GM21619 (cell line): ENCODE measurements around the gene ARHGEF12.
A peak's percentile ranks its signal among the peaks of the same experiment; 100 is the strongest.

Experiments used
- ATAC-seq: cut with Tn5 transposase; IDR thresholded peaks from one replicate; pipeline ENCODE4 v1.9.1; 2021; ENCODE audit not compliant: unreplicated experiment

Gene ARHGEF12

DNA sequence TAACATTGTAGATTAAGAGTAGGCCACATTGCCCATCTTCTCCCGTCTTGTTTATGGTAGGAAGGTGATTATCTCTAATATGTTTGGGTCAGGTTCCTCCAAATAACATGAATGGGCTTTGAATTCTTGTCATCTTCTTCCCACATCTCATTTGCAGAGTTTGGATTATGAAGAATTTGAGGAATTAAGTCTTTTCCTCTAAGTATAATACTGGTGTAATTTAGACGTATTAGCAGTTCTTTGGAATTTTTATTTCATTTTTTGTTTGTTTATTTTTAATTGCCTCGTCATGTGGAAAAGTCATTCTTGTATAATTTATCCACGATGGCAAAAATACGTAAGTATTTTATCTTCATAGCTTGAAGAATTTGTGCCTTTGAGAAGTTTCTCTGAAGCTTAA, 73.4 kb downstream of the ARHGEF12 start:
- no peak for ATAC-seq

DNA sequence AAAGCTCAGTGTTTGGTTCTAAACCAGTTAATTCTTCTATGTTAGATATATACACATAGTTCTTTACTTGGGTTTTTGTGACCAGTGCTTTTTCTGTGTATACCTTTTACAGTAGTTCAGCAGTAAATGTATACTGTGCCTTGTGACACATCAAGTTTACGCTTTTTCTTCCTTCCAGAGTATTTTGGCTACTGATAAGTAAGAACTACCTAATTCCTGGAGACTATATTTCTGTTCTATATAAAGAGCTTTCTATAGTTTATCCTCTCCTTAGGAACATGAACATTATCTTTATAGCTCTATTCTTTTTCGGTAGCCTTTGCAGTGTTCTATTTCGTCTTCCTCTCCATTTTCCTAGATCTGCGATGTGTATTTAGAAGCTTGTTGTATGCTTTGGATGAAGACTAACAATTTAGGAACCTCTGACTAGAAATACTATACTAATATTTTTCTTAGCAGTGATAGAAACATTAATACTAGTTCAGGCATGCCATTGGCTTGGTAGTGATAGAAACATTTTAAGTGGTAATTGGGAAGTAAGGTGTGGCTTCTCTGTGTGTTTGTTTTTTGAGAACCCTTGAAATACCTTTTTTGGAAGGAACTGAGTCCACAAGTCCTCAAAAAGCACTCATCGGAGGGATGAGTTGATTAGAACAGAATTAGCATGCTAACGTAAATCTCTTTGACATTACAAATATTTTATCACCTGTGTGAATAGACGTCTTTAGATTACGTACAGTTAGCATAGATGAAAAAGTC, 74.6 kb downstream of the ARHGEF12 start:
- ATAC-seq = no peak

DNA sequence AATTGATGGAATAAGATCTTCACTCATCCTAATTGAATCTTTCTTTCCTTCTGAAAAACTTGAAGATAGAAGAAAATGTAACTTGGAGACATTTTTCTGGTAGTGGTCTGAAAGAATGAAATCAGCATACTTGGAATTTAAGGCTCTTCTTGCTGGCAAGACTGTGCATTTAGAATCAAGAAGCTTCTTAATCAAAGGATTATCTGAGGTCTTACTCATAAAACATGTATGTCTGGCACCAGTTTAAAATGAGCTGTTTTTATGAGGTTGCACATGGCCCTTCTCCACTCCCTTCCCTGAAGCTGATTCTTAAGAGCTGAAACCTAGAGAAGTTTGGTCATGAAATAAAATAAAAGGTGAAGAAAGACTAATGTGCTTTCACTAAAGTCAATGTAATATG, 77.3 kb downstream of the ARHGEF12 start:
- ATAC-seq = no peak

DNA sequence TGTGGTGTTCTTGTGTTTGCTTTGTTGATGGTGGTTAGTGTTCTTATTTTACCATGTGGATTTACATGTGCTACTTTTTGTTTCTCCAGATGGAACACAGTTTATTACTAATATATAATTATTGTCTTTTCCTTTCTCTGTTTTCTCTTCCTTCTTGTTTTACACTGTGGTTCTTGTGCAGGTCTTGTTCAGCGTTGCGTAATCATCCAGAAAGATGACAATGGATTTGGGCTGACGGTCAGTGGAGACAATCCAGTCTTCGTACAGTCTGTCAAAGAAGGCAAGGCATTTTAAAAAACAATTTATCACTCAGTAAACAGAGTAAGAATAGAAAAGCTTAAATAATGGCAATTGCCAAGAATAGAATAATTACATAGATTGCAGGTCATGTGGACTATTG, 84.4 kb downstream of the ARHGEF12 start:
- no peak for ATAC-seq

DNA sequence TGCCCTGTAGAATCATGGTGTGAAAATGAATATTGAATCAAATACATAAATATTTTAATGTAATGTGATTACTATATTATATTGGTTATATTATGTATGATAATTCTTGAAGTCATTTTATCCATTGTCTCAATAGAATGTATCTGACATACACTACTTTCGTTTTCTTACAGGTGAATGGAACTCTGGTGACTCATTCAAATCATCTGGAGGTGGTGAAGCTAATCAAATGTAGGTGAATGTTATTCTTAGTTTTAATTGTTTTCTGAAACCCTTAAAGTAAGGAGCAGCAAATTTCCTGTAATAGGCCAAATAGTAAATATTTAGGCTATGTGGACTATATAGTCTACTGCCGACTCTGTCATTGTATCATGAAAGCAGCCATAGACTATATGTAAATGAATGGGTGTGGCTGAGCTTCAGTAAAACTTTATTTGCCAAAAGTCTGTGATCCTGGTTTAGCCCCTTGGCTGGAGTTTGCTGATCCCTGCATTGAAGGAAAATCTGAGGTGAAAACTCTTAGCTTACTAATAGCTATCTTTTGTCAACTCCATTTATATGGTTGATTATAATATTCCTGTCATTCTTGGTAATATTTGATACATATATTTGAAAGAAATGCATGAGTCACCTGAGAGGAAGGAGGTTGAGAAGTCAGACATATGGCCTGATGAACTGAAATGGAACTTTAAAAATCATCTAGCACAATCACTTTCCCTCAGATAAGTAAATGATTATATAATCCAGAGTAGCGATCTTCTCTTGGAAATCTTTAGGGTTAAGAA, 88.2 kb downstream of the ARHGEF12 start:
- no peak for ATAC-seq

DNA sequence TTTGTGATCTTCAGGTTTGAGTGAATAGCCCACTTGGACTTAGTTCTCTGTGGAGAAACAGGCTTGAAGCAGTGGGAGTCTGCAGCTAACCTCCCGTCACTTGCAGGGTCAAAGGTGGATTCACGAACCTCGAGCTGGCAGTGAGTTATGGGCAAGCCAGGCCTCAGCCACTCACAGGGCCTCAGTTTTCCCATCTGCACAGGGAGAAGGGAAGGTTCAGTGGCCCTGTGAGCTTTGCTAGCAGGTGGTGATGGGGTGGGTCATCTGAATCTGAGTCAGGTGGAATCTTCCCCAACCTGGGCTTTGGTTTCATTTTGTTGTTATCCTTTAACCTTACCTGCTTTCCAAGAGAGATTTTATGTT, 88.7 kb downstream of the ARHGEF12 start:
- no peak for ATAC-seq

DNA sequence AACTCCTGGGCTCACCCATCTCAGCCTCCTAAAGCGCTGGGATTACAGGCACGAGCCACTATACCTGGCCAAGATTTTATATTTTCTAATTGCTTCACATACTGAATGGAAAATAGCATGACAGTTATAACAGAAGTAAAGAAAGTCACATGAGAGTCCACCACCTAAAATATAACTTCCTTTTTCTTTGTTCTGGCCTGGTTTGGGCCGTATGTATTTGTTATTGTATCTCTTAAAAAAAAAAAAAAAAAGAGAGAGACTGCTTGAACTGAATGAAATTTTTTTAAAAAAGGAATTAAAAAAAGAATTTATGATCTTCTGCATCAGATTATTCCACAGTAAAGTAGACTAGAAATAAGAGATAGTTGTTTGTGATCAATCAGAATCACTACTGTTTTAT, 89.3 kb downstream of the ARHGEF12 start:
- ATAC-seq = no peak

DNA sequence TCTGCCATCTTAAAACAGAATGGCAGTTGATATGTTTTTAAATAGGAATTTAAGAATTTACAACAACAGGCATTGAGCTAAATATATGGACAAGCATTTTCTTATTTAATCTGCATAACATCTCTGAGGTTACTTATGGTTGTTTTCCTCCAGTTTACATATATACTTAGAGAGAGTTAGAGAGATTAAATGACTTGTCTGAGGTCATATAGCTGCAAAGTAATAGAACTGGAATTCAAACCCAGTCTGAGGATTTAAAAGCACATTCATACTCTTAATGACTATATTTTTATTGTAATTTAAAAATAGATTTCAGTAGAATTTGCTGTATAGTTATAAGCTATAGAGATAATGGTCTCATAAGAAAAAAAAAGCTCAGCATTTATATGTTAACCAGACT, 93.9 kb downstream of the ARHGEF12 start:
- ATAC-seq = no peak

DNA sequence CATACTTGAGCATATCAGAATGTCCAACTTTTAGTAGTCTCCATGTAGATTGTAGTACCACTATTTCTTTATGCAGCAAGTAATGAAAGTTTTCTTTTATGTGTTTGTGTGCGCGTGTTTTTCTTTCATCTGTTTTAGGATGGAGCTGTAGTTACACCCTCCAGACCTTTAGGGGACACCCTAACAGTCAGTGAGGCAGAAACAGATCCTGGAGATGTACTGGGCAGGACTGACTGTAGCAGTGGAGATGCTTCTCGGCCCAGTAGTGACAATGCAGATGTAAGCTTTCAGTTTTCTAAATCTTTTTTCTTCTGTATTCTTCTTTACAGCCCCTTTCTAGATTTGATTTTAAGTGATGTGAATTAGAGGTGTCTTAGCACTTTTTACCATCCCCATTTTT, 95.4 kb downstream of the ARHGEF12 start:
- ATAC-seq = peak; percentile 33

DNA sequence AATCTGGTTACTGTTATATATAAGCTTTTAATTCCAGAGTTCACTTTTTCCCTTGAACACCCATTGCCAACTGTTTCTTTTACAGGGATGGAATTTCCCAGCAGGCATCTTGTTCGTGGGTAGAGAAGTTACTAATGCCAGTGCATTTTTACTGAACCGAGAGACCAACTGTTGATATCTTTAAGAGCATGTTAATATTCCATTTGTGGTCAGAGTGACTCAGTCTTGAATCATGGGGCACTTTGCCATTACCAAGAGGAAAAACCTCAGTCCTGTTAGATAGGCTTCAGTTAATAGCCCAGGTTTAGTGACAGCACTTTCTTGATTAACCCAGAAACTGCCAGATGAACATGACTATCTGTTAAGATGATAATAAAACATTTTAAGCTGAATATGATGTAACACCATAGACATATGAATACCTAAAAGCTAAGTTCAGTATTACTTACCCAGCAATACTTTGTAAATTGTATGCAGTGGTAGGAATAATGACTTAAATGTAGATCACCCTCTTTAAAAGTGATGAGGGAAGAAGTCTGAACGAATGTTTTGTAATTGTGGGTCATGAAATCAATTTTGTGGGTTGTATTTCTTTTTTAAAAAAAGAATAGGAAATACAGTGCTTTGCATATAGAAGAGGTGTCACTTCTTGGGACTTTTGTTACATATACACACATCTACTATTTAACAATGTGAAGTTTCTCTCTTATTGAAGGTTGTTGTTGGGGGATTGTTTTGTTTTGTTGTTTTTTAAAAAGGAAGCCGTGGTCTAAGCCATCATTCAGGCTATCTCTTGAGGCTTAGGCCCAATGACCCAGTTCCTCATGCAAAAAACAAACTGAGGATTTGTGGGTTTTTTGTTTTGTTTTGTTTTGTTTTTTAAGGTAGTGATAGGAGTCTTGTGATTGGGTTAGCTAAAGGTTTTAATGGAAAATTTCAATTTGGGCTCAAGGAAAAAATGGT, 96.1 kb downstream of the ARHGEF12 start:
- ATAC-seq = peak; percentile 70

DNA sequence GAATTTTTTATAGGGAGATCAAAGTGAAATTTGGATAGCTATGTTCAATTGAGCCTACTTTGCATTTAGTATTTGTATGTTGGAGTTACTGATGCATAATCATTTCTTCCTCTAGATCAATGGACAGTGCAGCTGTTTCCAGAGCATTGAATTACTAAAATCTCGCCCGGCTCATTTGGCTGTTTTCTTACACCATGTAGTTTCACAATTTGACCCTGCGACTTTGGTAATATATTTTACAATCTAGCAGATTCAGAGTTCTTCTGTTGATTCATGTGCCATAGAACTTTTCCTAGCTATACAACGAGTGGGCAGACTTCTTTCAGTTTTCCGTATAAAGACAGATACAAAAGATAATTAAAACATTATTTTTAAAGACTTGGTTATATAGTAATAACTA, 105.4 kb downstream of the ARHGEF12 start:
- no peak for ATAC-seq

DNA sequence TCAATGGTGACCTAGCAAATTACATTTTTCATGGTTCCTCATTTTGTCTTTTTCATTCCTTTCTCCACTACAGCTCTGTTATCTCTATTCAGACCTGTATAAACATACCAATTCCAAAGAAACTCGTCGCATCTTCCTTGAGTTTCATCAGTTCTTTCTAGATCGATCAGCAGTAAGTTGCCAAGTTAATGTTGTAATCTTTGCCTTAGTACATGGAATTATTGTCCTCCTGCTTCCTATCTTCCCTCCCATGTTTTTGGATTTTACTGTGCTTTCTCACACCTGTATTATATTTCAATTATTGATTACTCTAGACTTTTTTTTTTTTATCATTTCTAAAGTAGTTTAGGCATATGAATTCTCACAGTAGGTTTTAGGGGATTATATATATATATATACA, 105.8 kb downstream of the ARHGEF12 start:
- no peak for ATAC-seq

DNA sequence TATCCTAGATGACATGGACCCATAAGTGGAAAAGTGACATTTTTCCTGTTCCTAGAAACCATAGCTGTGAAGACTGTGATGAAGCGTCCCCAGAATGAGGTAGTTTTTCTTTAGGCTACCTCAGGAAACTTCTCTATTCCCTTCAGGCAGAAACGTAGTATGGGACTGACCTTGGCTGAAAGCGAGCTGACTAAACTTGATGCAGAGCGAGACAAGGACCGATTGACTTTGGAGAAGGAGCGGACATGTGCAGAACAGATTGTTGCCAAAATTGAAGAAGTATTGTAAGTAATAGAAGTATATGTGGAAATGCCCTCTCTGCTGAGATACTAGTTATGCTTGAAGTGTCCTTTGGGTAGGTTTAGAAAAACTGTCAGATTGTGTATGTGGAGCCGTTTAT, 110.6 kb downstream of the ARHGEF12 start:
- no peak for ATAC-seq

DNA sequence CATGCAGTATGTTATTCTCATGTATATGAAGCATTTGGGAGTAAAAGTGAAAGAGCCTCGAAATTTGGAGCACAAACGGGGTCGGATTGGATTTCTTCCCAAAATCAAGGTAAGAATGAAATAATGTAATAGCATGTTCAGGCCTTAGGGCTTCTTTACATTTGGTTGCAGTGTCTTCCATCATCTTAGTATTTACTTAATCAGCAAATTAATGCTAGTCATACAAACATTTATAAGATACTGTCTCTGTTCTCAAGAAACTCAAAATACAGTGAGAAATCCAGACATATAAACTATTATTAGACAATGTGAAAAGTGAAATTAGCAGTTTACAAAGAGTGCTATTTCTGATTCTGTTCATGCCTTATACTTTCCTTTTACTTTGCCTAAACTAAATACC, 112.0 kb downstream of the ARHGEF12 start:
- ATAC-seq = no peak

DNA sequence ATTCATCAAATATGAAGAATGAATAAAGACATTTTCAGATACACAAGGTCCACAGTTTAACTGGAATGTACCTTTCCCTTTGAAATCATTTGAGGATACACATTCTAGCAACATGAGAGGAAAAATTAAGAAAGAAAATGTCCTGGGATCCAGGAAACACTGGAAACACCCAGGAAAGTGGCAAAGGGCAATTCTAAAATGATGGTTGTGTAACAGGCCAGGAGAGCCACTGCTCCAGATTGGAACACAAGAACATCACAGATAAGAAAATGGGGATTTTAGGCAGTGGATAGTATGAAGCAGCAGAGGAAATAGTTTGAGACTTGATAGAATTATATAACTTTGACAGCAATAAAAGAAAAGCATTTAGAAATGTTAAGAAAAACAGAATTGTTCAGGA, 119.3 kb downstream of the ARHGEF12 start:
- ATAC-seq = no peak

DNA sequence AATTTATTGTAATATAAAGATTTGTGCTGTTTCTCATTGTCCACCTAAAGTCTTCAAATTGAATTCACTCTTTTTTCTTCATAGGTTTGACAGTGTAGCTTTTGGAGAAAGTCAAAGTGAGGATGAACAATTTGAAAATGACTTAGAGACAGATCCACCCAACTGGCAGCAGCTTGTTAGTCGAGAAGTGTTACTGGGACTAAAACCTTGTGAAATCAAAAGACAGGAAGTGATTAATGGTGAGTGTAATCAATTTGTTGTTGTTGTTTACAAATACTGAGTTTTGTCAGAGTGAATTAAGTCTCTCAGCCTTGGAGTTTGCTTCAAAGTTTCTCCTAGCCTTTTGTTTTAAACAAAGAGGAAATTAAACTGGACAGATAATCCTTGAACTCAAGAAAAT, 121.8 kb downstream of the ARHGEF12 start:
- no peak for ATAC-seq

DNA sequence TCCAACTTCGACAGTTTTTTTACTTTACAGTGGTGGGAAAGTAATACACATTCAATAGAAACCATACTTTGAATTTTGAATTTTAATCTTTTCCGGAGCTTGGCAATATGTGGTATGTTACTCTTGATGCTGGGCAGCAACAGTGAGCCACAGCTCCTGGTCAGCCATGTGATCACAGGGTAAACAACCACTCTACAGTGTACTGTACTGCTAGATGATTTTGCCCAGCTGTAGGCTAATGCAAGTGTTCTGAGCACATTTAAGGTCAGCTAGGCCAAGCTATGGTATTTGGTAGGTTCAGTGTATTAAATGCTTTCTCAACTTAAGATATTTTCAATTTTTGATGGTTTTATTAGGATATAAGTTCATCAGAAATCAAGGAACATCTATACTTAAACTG, 126.6 kb downstream of the ARHGEF12 start:
- ATAC-seq = no peak

DNA sequence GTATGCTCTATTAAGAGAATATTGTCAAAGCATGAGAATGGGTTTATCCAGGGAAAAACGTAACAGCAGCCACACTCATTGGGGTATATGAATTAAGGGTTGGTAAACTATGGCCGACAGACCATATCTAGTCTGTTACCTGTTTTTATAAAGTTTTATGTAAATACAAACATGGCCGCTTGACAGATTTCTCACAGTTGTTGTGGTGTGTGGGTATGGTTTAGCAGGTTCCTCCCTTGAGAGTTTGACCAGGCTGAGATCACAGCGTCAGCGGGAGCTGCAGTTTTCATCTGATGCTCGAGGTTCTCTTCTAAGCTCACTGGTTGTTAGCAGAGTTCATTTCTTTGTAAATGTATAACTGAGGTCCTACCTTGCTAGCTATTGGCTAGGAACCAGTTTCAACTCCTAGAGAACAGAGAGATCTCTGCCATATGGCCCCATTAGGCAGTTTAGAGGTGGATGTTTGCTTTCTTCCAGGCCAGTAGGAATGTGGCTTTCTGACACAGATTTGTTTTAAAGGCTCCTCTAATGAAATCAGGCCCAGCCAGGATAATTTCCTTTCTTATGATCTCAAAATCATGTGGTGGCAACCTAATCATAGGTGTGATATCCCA, 129.8 kb downstream of the ARHGEF12 start:
- ATAC-seq = no peak

DNA sequence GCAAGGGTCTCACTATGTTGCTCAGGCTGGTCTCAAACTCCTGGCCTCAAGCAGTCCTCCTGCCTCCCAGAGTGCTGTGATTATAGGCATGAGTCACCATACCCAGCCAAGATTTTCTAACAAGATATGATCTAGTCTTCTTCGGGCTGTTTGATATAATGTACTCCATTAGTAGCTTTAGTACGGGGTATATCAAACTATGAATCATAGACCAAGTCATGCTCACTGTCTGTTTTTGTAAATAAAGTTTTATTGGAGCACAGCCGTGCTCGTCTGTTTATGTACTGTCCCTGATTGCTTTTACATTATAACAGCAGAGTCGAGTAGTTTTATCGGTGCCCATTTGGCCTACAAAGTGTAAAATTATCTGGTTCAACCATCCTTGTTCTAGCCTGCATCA, 131.4 kb downstream of the ARHGEF12 start:
- no peak for ATAC-seq

DNA sequence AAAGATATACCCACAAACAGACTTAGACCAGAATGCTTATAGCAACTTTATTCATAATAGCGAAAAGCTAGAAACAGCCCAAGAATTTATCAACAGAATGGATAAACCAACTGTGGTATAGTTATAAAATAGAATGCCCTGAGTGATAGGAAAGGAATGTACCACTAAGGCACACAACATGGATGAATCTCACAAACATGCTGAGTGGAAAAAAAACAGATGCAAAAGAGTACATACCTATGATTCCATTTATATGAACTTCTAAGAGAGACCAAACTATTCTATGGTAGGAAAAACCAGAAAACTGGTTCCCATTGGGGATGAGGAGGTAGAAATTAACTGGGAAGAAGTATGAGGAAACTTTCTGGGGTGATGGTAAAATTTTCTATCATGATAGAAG, 134.9 kb downstream of the ARHGEF12 start:
- ATAC-seq = no peak

DNA sequence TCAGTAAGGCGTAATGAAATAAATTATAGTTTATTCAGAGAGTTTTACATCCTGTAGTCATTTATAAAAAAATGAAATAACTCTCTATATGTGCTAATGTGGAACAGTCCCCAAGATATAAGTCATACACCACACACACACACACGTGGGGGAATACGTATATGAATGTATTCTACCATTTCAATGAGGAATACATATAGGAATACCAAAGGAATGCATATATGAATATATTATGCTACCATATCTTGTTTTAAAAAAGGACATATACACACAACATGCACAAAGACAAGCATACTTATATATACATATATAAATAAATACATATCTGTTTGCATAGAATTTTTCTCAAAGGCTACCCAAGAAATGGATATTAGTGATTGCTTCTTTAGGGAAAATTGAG, 135.8 kb downstream of the ARHGEF12 start:
- ATAC-seq = no peak
